Stimulated activated CD4-positive, alpha-beta T cell treated with anti-CD3 and anti-CD28 coated beads, Interleukin-1b, Interleukin-23, amount 100 ng/mL, for 48 hours (primary cell): ENCODE data around the gene HECTD4.
"Not testable (repeated sequence)": the region's sequence is repeated elsewhere in the genome, so short reads cannot be mapped to it uniquely, and the experiment has no call there.

ENCODE experiments used
- DNase-seq: peaks from one replicate; pipeline ENCODE4 v3.0.0-alpha.2; 2020

Gene HECTD4

DNA sequence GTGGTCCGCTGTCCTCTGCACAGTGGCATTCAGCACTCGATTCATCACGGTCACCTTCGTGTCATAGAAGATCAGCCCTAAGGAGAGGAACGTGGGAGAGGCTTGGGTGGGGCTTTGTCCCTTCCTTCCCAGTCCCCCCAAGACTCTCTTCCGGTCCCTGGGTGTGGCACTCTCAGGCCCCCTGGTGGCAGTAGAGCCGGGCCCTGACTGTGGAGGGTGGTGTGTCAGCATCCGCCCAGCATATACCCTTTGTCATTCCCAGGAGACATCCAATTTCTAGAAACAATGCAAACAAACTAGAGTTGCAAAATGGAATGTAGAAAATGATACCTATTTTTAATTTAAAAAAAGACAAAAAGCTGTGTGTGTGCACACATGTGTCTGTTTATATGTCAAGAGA is 211.9 kb downstream of the HECTD4 start:
- no peak for DNase-seq

DNA sequence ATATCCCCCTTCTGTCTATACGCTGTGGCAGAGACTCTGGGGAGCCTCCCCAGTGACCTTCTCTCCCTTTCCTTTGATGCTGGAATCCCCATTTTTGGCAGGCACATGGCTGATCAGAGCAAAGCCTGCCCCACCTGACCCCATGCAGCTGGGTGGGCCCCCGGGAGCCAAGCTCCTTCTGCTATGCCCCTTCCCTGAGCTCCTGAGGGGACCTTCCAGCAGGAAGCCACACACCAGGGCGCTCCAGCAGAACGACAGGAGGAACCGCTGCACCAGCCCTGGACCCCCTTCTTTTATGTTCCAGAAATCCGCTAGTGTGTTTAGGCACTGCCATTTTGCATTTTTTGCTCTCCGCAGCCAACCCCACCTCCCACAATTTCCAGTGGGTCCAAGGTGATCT is 212.3 kb downstream of the HECTD4 start:
- no peak for DNase-seq

DNA sequence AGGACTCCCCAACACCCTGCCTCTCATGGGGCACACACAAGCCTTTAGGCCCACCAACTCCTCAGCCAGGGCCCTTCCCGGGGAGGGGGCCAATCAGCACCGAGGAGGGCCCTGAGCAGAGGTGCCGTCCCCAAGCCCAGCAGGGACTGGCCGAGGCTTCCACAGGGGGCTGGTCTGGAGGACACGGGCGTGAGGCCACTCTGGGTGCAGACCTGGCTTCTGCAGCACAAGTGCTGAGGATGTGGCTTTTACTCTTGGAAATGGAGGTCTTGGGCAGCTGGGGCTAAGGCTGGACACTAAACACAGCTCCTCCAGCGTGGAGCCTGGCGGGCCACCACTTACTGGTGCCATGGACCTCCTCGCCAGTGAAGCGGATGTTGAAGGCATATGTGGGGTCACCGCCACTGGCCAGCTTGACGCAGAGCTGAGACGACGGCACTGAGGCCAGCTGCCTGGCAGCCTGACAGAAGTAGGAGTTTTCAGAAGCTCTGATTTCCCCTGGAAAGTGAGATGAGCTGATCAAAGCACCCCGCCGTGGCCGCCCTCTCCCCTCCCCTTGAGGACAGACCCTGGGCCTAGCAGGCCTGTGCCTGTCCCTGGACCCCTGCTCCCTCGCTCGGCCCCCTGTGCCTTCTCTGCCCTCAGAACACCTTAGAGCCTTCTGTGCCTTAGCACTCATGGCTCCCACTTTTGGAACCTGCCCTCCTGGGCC is 212.9 kb downstream of the HECTD4 start:
- no peak for DNase-seq

DNA sequence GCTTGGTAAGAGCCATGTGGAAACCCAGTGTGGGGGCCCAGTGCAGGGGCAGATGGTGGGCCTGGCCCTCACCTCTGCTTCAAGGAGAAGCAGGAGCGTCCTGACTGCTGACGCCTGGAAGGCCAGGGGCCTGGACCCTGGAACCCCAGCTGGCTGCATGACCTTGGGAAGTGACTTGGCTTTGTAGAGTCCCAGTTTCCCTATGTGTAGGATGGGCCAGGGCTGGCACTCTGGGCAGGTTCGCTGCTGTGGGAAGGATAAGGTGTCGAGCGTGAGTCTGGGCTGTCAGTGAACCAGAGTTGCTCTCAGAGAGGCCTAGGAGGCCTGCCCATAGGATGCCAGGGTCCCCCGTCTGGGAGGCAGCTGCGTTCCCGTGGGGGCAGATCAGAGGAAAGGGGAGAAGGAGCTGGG is 213.7 kb downstream of the HECTD4 start:
- DNase-seq, result no peak

DNA sequence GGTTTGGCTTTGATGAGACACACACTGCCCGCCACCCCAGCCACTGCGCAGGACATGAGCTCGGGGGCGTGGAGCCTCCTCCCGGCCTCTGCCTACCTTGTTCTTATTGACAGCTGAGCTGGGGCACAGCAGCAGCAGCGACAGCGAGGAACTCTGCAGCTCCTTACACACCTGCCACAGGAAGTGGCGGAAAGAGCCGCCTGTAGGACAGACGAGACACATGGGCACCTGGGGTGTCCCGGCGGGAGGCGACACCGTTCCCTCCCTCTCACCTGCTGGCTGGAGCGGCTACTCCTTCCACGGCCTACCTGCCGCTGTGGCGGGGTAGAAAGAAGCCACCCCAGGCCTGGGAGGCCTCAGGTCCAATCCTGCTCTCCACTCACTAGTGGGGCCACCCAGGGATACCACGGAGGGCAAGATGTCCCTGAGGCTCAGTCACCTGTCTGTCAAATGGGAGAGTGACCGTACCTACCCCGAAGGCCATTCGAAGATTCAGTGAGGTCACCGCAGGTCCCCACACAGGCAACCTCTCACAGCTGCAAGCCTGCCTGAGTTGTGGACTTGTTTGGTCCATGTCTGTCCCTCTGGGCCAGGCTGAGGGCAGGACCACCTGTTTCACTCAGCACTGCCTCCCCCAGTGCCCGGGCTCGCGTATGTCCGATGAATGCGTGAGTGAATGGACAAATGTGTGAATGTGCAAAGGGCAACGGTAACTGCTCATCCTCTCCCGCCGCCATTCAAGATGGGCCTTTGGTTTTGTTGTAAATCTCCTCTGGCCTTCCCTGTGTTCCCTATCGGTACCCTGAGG is 214.3 kb downstream of the HECTD4 start:
- no peak for DNase-seq

DNA sequence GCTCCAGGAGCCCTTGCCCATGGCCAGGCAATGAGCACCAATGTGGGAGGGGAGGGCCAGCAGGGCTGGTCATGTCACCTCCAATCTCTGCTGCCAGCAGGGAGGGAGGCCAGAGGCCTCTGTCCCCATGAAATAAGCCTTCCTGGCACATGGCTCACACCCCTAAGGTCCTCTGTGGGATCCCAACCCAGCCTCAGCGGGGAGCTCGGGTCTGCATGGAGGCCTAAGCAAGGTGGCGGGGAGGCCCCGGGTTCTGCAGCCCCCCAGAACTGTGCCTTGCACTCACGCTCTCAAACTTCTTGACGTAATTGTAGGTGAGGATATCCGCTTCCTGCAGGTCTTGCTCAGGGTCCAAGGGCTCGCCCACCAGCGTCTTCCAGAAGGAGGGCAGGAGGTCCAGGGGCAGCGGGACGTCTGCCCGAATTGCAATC is 215.2 kb downstream of the HECTD4 start:
- no peak for DNase-seq

DNA sequence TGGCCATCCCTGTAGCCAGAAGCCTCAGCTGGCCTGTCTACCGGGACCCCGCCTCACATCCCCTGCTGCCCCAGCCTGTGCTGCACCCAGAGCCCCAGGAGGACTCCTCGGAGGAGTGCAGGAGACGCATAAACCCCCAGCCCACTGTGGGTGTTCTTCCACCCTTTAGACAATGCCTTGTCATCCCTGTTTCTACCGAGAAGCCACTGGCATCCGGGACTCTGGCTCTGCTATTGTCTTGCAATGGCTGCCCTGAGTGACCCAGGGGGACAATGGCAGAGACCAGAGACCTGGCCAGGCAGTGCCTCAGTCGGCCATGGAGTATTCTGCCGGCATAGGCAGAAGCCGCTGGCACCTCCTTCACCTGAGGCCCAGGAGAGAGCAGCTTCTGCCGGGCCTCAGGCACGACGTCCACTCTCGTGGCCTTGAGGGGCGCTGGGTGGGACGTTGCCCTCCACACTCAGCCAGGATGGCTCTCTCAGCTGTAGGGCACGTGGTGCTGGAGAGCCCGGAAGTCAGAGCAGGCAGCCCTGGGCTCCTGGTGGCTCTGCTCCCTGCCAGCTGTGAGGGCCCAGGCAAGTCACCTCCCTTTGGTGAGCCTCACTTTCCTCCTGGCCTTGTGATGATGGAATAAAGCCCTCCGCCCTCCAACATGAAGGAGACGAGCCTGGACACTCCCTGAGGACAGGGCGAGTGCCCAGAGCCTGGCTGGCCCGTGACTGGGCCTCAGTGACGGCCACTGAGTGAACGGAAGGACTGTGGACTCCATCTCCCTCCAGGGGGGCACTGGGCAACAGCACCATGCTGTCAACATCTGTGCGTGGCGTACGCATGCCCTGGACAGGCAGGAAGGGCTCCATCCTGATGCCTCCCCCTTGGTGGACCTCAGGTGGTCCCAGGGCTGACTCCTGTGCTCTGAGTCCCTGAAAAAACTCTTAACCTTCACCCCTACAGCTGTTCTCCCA is 215.9 kb downstream of the HECTD4 start:
- DNase-seq, result no peak

DNA sequence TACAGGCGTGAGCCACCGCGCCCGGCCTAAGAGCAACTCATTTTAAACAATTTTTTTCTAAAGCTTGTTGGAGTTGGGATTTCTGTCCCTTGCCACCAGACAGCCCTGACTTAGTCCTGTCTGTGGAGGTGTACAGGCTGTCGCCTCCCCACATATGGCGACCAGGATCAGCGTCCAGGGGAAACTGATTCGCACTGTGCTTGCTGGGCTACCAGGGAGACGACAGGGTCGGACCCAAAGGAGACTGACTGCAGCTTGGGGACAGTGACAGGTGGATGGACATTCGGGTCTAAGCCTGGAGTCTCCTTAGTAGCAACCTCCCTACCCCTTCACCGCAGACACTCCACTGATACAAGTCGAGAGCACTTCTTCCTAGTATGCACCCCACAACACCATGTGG is 216.6 kb downstream of the HECTD4 start:
- DNase-seq, result no peak

DNA sequence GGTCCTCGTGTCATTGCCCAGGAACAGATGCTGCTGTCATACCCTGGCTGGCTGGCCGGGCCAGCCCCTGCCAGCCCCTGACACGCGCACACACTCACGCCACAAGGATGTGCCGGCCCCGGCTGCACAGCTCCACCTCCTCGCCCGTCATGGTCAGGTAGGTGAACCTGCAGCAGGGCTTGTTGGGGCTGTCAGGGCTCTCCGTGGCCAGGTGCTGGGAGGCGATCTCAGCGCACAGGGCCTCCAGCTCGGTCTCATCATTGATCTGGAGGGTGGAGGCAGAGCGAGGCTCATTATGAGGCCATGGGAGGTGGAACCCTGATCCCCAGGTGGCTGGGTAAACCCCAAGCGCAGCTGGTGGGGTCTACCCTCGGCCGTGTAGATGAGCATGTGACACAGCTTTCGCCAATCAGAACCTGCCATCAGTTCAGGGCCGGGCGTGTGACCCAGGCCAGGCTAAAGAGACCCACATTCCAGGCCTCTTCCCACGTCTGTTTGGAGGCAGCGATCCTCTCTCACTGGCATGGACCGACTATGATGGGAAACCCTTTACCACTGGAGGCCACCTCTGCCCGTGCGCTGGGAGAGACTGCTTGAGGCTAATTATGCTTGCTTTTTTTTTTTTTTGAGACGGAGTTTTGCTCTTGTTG is 218.1 kb downstream of the HECTD4 start:
- DNase-seq, result no peak

DNA sequence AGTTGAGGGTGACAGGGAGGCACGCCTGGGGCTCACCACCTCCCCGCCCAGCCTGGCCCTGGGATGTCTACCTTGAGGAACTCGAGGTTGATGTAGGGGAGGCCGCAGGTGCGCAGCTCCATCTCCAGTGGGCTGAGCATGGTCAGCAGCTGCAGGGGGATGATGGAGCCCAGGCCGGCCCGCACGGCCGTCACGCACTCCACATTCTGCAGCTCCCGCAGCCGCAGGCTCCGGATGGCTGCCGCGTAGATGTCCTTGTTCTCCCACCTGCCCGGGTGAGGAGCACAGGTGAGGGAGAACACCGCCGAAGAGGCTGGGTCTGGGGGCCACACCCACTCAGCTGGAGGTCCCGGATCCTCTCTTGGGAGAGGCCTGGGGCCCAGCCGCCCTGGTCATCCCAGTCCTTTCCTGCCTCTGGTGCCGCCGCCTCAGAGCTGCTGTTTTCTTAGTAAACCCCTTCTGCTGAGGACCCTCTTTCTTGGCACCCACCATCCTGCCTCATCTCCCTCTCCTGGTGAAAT is 218.7 kb downstream of the HECTD4 start:
- DNase-seq, result no peak

DNA sequence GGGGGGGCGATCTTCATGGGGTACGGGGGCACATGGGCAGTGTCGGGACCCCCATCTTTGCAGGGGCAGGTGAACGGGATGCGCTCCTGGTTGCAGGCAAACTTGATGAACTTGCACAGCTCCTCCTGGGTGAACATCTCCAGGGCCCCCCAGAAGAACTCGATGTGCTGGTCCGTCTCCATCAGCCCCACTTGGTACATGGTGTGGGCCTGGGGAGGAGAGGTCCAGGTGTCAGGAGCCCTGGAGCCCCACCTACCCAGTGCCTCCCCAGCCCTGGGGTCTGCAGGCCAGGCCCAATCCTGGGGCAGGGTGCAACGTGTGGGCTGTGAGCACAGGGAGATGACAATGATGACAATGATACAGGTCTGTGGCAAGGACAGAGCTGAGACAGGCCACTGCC is 219.2 kb downstream of the HECTD4 start:
- DNase-seq, result no peak

DNA sequence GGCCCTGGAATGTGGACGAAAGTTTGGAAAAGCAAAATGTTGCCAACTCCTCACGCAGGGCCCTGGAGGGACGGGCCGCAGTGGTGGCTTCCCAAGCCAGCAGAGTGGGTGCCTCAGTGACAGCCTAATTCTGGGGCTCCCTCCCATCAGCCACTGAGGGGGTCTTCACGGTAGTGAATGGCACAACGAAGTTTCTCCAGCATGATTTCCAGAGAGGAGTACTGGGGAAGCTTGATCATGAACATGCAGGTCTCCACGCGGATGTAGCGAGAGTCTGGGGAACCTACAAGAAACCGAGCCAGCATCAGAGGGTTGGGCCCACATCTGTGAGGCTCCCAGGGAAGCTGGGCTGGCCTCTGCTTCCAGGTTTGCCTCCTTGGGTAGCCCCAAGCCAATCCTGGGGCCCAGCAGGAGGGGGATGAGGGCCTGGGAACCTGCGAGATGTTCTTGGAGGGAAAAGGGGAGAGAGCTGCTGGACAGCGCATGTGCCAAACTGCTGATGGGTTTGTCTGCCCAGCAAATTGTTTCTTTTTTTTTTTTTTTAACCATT is 219.9 kb downstream of the HECTD4 start:
- no peak for DNase-seq

DNA sequence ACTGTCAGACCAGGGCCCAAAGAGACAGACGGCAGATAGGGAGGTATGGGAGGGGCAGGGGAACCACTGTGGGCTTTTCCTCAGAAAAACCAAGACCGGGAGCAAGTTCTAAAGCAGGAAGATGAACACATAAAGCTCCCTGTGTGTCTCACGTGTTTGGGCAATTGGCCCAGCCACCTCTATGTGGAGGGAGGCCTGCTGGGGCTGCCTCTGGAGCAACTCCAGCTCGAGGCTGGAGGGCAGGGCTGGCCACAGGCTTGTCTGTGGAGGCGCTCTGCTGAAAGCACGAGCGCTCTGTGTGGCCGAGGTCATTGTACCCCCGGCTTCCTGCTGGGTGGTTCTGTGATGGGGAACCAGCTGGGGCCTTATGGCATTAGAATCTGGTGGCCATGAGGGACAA is 220.5 kb downstream of the HECTD4 start:
- no peak for DNase-seq

DNA sequence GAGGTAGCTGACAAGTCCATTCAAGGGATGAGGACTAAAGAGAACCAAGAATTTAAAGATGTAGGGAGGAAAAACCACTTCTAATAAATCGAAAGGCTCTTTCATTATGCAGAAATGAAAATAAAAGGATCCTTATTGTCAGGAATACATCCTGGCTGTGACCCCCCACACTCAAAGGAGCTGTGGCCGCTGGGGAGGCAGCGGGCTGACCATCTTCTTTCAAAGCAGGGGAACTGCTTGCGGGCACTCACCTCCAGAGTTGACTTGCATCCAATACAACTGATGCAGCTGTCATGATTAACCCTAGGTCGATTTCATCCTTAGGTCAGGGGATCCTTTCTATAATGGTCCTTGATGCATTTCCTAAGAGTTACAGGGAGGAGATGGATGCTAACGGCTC is 221.6 kb downstream of the HECTD4 start:
- DNase-seq, result no peak

DNA sequence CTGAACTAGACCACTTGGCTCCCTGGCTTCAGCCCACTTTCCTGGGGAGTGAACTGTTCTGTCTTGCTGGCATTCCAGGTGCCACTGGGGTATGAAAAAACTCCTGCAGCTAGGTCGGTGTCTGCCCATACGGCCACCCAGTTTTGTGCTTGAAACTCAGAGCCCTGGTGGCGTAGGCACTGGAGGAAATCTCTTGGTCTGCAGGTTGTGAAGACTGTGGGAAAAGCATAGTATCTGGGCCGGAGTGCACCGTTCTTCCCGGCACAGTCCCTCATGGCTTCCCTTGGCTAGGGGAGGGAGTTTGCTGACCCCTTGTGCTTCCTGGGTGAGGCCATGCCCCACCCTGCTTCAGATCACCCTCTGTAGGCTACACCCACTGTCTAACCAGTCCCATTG is 223.1 kb downstream of the HECTD4 start:
- DNase-seq, result no peak

DNA sequence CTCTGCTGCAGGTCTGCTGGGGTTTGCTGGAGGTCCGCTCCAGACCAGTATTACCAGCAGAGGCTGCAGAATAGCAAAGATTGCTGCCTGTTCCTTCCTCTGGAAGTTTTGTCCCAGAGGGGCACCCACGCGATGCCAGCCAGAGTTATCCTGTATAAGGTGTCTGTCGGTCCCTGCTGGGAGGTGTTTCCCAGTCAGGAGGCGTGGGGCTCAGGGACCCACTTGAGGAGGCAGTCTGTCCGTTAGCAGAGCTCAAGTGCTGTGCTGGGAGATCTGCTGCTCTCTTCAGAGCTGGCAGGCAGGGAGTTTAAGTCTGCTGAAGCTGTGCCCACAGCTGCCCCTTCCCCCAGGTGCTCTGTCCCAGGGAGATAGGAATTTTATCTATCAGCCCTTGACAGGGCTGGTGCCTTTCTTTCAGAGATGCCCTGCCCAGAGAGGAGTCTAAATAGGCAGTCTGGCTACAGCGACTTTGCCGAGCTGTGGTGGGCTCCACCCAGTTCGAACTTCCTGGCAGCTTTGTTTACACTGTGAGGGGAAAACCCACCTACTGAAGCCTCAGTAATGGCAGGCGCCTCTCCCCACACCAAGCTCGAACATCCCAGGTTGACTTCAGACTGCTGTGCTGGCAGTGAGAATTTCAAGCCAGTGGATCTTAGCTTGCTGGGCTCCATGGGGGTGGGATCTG is 223.6 kb downstream of the HECTD4 start:
- DNase-seq, result not testable (repeated sequence)

DNA sequence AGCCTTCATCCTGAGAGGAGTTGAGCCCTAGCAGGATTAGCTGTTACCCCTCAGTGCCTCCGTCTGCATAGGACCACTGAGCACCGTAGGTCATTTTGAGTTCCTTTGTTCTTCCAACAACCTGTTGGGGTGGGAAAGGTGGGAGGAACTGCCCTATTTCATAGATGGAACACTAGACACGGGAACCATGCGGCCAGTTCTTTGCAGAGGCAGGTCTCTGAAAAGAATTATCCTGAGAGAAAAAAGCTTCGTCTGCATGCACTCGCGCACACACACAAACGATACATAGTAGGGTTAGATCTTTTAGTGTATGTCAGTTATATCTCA is 228.4 kb downstream of the HECTD4 start:
- no peak for DNase-seq

DNA sequence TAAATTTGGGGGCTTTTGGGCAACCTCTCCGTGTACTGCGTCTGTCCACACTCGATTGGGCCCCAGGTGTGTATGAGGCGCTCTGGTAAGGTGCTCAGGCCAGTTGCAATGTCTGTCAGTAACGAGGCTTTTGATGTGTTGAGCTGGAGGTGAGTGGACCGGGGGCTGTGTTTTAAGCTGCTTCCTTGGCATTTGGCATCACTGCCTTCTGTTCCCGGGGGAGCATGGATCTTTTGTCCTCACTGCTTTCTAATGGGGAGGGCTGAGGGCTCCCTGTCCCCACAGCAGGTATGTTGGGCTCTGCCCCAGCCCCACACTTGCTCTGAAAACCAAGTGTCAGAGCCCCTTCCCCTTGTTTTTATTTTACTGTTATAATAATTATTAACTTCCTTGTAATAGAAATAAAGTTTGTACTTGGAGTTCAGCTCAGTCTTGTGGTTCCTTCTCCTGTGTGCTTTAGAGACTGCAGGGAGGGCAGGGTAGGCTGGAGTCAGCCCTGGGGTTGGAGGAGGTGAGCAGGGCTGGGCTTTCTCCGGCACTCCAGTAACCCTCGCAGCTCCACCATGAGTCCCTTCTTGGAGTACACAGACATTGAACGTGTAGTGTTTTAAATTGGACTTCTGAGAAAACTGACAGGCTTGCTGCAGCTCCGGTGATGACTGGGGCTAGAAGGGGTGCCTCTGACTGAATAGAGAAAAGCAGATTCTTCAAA is 228.9 kb downstream of the HECTD4 start:
- DNase-seq, result no peak

DNA sequence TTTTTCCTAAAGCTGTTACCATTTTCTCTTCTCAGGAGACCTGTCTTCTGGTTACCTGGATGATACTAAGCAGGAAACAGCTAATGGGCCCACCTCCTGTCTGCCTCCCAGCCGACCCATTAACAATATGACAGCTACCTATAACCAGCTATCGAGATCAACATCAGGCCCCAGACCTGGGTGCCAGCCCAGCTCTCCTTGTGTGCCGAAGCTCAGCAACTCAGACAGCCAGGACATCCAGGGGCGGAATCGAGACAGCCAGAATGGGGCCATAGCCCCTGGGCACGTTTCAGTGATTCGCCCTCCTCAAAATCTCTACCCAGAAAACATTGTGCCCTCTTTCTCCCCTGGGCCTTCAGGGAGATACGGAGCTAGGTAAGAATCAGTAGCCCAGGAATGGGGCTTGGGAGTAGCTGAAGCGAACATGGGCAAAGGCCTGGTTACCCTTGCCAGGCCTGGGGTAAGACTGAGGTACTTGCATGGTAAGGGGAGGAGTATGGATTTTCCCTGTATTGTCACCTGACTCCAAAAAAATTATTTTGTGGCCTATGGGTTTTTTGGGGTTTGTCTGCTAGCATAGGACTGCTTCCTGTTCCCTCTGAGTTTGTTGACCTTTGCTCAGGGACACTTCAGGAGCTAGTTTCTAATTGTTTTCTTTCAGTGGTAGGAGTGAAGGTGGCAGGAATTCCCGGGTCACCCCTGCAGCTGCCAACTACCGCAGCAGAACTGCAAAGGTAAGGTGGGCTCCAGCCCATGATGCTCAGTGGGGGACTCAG is 230.3 kb downstream of the HECTD4 start:
- DNase-seq, result no peak

DNA sequence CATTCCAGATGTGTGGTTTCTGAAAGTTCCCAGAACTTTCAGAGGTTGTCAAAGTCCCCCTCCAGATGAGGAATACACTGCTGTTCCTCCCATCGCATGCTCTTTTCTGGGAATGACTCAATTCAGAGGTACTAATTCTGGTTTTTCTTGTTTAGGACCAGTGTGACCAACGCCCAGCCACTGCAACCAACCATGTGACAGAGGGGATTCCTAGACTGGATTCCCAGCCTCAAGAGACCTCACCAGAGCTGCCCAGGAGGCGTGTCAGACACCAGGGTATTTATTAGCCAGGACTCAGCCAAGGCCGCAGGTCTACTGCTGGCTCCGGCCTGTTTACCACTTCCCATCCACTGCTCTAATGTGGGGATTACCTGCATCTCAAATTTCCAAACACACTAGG is 232.6 kb downstream of the HECTD4 start:
- DNase-seq, result no peak
